Memory B cell (primary cell): ENCODE data around the gene PRICKLE2.

ENCODE experiments used
- ATAC-seq: fragments of 150-1000 bp; cut with Tn5 transposase; 2 replicates; pipeline ENCODE4 v1.10.0; 2021; ENCODE audit warnings: low read depth, mild to moderate bottlenecking, moderate library complexity
- DNase-seq, 2 donors: peaks; one replicate each; pipeline ENCODE4 v3.0.0; 2022; ENCODE audit warnings: low spot score in 2 of 2
- H3K27ac Mint-ChIP-seq: one replicate; pipeline ENCODE4 v1.8.0; 2022; ENCODE audit warnings: mild to moderate bottlenecking, moderate library complexity, mixed read lengths
- H3K27me3 Mint-ChIP-seq: one replicate; pipeline ENCODE4 v1.8.0; 2022; ENCODE audit warnings: mixed read lengths
- H3K36me3 Mint-ChIP-seq: one replicate; pipeline ENCODE4 v1.8.0; 2022; ENCODE audit warnings: mild to moderate bottlenecking, mixed read lengths
- H3K4me1 Mint-ChIP-seq: one replicate; pipeline ENCODE4 v1.8.0; 2022; ENCODE audit warnings: mixed read lengths
- H3K4me3 Mint-ChIP-seq: one replicate; pipeline ENCODE4 v1.8.0; 2022; ENCODE audit warnings: mild to moderate bottlenecking, moderate library complexity, mixed read lengths
- H3K9me3 Mint-ChIP-seq: one replicate; pipeline ENCODE4 v1.8.0; 2022; ENCODE audit warnings: mixed read lengths

PRICKLE2 gene

DNA sequence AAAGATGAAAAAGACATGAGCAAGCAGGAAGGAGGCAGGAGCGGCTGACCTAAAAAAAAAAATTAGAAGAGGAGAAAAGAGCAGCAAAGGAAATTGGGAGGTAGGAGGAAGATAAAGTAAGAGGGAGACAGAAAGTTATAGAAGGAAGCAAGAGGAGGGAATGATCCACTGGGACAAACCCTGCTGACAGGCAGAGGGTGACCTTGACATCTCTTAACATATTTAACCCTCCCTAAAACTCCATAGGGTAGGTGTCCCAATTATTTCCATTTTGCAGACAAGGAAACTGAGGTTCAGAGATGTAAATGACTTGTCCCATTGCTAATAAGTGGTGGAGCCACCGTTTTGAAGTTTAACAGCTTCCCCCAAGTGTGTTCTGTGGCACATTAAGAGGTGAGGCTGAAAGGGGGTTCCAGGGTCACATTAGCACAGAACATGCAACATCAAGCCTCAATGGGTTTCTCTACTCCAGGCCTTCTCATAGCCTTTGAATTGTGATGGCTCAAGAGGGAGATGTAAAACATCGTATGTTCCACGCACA is 37.4 kb upstream of the PRICKLE2 start:
- Mint-ChIP-seq H3K27me3 (peaks cover 24% of the 10 kb centered on the region), H3K4me1 (no peaks in the 10 kb centered on the region), H3K9me3 (no peaks in the 10 kb centered on the region), H3K4me3 (no peak overlapping the region), H3K27ac (no peak overlapping the region), H3K36me3 (no peaks in the 10 kb centered on the region)
- ATAC-seq (no peak), DNase-seq (no peak)

- H3K27me3 Mint-ChIP-seq, result peaks cover 22% of the 10 kb centered on the region
- no peak overlapping the region for H3K27ac Mint-ChIP-seq
- no peak for DNase-seq
- no peaks in the 10 kb centered on the region for H3K9me3 Mint-ChIP-seq
- H3K4me1 Mint-ChIP-seq, result no peaks in the 10 kb centered on the region
- no peak for ATAC-seq
- H3K4me3 Mint-ChIP-seq, result no peak overlapping the region
- H3K36me3 Mint-ChIP-seq, result no peaks in the 10 kb centered on the region
Measured at GRCh38 chr3:64260431-64260830, 35.2 kb upstream of the PRICKLE2 start.

GRCh38 chr3:64259636-64260035 is 34.4 kb upstream of the PRICKLE2 start:
- no peaks in the 10 kb centered on the region for H3K36me3 Mint-ChIP-seq
- H3K9me3 Mint-ChIP-seq, result no peaks in the 10 kb centered on the region
- H3K4me1 Mint-ChIP-seq, result no peaks in the 10 kb centered on the region
- no peak for DNase-seq
- no peak overlapping the region for H3K27ac Mint-ChIP-seq
- H3K27me3 Mint-ChIP-seq, result peaks cover 19% of the 10 kb centered on the region
- H3K4me3 Mint-ChIP-seq, result no peak overlapping the region
- ATAC-seq, result no peak

GRCh38 chr3:64257100-64257755 is 32.0 kb upstream of the PRICKLE2 start:
- H3K36me3 Mint-ChIP-seq, result no peaks in the 10 kb centered on the region
- DNase-seq, result no peak
- H3K4me3 Mint-ChIP-seq, result no peak overlapping the region
- H3K27me3 Mint-ChIP-seq, result peaks cover 14% of the 10 kb centered on the region
- H3K9me3 Mint-ChIP-seq, result no peaks in the 10 kb centered on the region
- no peak for ATAC-seq
- H3K27ac Mint-ChIP-seq, result no peak overlapping the region
- no peaks in the 10 kb centered on the region for H3K4me1 Mint-ChIP-seq

DNA sequence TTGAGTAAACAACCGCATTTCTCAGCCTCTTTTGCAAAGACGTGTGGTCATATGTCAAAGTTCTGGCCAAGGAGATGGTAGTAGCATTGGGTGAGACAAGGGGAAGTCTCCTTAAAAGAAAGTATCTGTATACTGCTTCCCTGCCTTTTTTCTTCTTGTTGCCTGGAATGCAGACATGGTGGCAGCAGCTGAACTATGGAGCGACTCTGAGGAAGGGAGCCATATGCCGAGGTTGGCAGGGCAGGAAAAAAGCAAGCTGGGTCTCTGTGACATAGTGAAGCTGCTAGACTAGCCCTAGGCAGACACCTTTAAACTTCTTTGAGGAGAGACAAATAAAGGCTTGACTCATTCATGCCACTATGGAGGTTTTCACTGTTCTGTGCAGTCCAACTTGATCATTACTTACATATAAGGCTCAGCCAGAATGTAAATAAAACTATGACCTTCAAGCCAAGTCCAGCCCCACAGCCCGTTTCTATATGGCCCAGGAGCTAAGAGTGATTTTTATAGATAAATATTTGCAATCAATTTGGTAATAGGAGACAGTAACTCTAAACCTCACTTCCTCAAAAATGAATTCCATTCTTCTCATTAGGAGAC is 30.6 kb upstream of the PRICKLE2 start:
- H3K27me3 Mint-ChIP-seq, result peaks cover 8% of the 10 kb centered on the region
- DNase-seq (no peak), ATAC-seq (no peak)
- H3K36me3 Mint-ChIP-seq, result no peaks in the 10 kb centered on the region
- H3K4me3 Mint-ChIP-seq, result no peak overlapping the region
- H3K4me1 Mint-ChIP-seq, result no peaks in the 10 kb centered on the region
- H3K9me3 Mint-ChIP-seq, result no peaks in the 10 kb centered on the region
- H3K27ac Mint-ChIP-seq, result no peak overlapping the region

DNA sequence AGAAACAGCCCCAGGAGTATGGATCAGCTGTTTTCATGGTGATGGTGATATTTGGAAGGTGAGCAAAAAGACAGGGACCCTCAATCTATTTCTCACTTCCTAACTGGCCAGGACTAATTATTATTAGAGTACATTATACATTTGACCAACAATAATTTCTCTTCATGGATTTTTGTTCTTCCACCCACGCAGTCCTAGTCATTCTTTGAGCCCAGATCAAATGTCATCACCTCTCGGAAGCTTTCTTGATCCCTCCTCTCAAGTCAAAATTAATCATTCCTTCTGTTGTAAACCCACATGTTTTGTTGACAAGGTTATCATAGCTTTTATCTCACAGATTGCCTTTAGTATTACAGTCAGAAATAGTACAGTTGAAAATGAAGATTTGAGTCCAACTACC is 29.2 kb upstream of the PRICKLE2 start:
- Mint-ChIP-seq H3K4me3 (no peak overlapping the region), H3K4me1 (no peaks in the 10 kb centered on the region), H3K27me3 (peaks cover 8% of the 10 kb centered on the region), H3K9me3 (no peaks in the 10 kb centered on the region), H3K27ac (no peak overlapping the region), H3K36me3 (no peaks in the 10 kb centered on the region)
- no peak for ATAC-seq
- DNase-seq, result no peak

- H3K9me3 Mint-ChIP-seq, result peaks cover 1% of the 10 kb centered on the region
- no peaks in the 10 kb centered on the region for H3K4me1 Mint-ChIP-seq
- H3K27me3 Mint-ChIP-seq, result peaks cover 8% of the 10 kb centered on the region
- ATAC-seq, result no peak
- no peak overlapping the region for H3K27ac Mint-ChIP-seq
- H3K36me3 Mint-ChIP-seq, result no peaks in the 10 kb centered on the region
- DNase-seq, result no peak
- no peak overlapping the region for H3K4me3 Mint-ChIP-seq
Measured at GRCh38 chr3:64253689-64254088, 28.4 kb upstream of the PRICKLE2 start.

DNA sequence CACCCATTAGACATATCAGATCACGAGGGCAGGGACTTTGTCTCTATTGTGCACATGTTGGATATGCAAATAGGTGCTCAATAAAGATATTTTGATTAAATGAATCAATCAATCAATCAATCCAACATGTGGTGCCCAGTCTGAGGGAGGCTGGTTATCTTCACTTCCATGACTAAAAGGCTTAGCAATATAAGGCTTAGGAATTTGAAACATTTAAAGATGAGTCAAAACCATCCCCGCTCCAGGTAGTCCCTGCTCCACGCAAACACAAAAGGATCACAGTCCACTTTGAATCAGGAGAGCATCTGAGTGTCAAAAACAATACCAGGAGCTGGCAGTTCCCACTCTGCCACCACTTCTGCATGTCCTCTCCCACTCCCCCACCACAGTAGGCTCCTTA is 25.8 kb upstream of the PRICKLE2 start:
- DNase-seq (no peak), ATAC-seq (no peak)
- Mint-ChIP-seq H3K4me1 (no peaks in the 10 kb centered on the region), H3K27ac (no peak overlapping the region), H3K27me3 (peaks cover 4% of the 10 kb centered on the region), H3K9me3 (peaks cover 1% of the 10 kb centered on the region), H3K4me3 (no peak overlapping the region), H3K36me3 (no peaks in the 10 kb centered on the region)

- Mint-ChIP-seq H3K27ac (no peak overlapping the region), H3K36me3 (no peaks in the 10 kb centered on the region), H3K4me1 (peaks cover 2% of the 10 kb centered on the region), H3K27me3 (peaks cover 7% of the 10 kb centered on the region), H3K4me3 (no peak overlapping the region), H3K9me3 (peaks cover 1% of the 10 kb centered on the region)
- no peak for DNase-seq
- no peak for ATAC-seq
Measured at GRCh38 chr3:64247991-64248646, 22.9 kb upstream of the PRICKLE2 start.

GRCh38 chr3:64244011-64244942 is 19.0 kb upstream of the PRICKLE2 start:
- no peak overlapping the region for H3K4me3 Mint-ChIP-seq
- H3K9me3 Mint-ChIP-seq, result peaks cover 1% of the 10 kb centered on the region
- H3K36me3 Mint-ChIP-seq, result no peaks in the 10 kb centered on the region
- DNase-seq, result no peak
- H3K4me1 Mint-ChIP-seq, result peaks cover 2% of the 10 kb centered on the region
- no peak overlapping the region for H3K27ac Mint-ChIP-seq
- peaks cover 10% of the 10 kb centered on the region for H3K27me3 Mint-ChIP-seq
- no peak for ATAC-seq

- no peaks in the 10 kb centered on the region for H3K36me3 Mint-ChIP-seq
- H3K9me3 Mint-ChIP-seq, result no peaks in the 10 kb centered on the region
- ATAC-seq (no peak), DNase-seq (no peak)
- H3K27ac Mint-ChIP-seq, result no peak overlapping the region
- no peak overlapping the region for H3K4me3 Mint-ChIP-seq
- peaks cover 12% of the 10 kb centered on the region for H3K27me3 Mint-ChIP-seq
- H3K4me1 Mint-ChIP-seq, result peaks cover 2% of the 10 kb centered on the region
Measured at GRCh38 chr3:64242435-64242834, 17.2 kb upstream of the PRICKLE2 start.

DNA sequence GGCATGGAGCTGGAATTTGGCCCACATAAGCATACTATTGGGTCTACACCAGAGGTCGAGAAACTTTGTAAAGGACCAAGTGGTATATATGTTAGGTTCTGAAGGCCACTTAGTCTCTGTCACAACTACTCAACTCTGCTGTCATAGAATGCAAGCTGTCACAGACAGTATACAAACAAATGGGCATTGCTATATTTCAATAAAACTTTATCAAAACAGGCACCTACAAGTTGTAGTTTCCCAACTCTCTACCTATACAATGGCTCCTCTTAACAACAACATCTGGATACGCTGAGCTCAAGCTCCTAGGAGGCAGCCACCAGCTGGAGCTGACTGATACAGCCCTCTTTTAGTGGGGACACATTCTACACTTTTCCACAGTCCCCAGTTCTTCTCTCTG is 15.7 kb upstream of the PRICKLE2 start:
- H3K9me3 Mint-ChIP-seq, result no peaks in the 10 kb centered on the region
- no peak overlapping the region for H3K4me3 Mint-ChIP-seq
- H3K36me3 Mint-ChIP-seq, result peaks cover 2% of the 10 kb centered on the region
- H3K27ac Mint-ChIP-seq, result no peak overlapping the region
- DNase-seq (no peak), ATAC-seq (no peak)
- peaks cover 2% of the 10 kb centered on the region for H3K4me1 Mint-ChIP-seq
- peaks cover 10% of the 10 kb centered on the region for H3K27me3 Mint-ChIP-seq

DNA sequence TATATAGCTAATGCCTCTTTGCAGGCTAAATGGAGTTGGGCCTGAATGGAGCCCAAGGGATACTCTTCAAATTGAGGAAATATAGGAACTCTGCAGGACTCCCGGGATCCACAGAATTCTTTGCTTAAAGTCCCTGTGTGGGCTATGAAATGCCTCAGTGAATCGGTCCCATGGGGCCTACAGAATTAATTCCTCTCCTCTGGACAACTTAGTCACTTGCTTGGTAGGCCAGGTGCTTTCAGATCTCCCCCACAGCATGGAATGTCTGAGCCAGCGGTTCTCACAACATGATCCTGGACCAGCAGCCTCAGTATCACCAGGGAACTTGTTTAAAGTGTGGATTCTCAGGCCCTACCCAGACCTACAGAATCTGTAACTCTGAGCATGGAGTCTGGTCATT is 15.1 kb upstream of the PRICKLE2 start:
- no peak for DNase-seq
- Mint-ChIP-seq H3K9me3 (no peaks in the 10 kb centered on the region), H3K27ac (no peak overlapping the region), H3K4me3 (no peak overlapping the region), H3K4me1 (peaks cover 2% of the 10 kb centered on the region), H3K27me3 (peaks cover 10% of the 10 kb centered on the region), H3K36me3 (peaks cover 2% of the 10 kb centered on the region)
- no peak for ATAC-seq

GRCh38 chr3:64239841-64240240 is 14.6 kb upstream of the PRICKLE2 start:
- ATAC-seq, result no peak
- H3K36me3 Mint-ChIP-seq, result peaks cover 2% of the 10 kb centered on the region
- no peak overlapping the region for H3K27ac Mint-ChIP-seq
- DNase-seq, result no peak
- peaks cover 2% of the 10 kb centered on the region for H3K9me3 Mint-ChIP-seq
- peaks cover 10% of the 10 kb centered on the region for H3K27me3 Mint-ChIP-seq
- no peak overlapping the region for H3K4me3 Mint-ChIP-seq
- peaks cover 2% of the 10 kb centered on the region for H3K4me1 Mint-ChIP-seq
